HepG2 (cell line): ENCODE data around the gene RGS19. TPM values are rescaled to one million over a fixed set of nuclear protein-coding genes. Genes with fewer than 3 reads are reported as not detected.
A peak's percentile ranks its signal among the peaks of the same experiment; 100 is the strongest.

Experiments used
- MAZ ChIP-seq, 2 experiments: sonication (generic) in 1 of 2; formaldehyde crosslinking in 1 of 2; IDR thresholded peaks; 2 replicates each; pipeline versions ENCODE4 v1.5.0 to v1.6.1; 2012 to 2020; ENCODE audit warnings: low read depth in 2 of 2, mild to moderate bottlenecking in 2 of 2, borderline replicate concordance in 1 of 2, improper control_type of control experiment in 1 of 2, low read length in 1 of 2, missing genetic modification reagents in 1 of 2, moderate library complexity in 1 of 2
- RBM39 ChIP-seq: fragments of 200-400 bp; formaldehyde crosslinking; IDR thresholded peaks from one replicate; pipeline ENCODE4 v1.6.1; 2018; ENCODE audit warnings: antibody characterized with exemption, mild to moderate bottlenecking, low read depth, low read length; ENCODE audit not compliant: poor library complexity, severe bottlenecking
- SUZ12 ChIP-seq: fragments of 150-350 bp; IDR thresholded peaks from 2 replicates; pipeline ENCODE4 v1.6.1; 2014; ENCODE audit warnings: low read depth, low read length
- ZFP1 ChIP-seq: IDR thresholded peaks from 2 replicates; pipeline ENCODE4 v1.6.1; 2016
- ZNF138 ChIP-seq: sonication (generic); formaldehyde crosslinking; IDR thresholded peaks from 2 replicates; pipeline ENCODE4 v1.5.0; 2020; ENCODE audit warnings: mild to moderate bottlenecking, low read depth, missing genetic modification reagents
- ZNF143 ChIP-seq: sonication (generic); formaldehyde crosslinking; IDR thresholded peaks from 2 replicates; pipeline ENCODE4 v1.4.0; 2020; ENCODE audit warnings: missing genetic modification reagents
- ZNF556 ChIP-seq: sonication (generic); formaldehyde crosslinking; IDR thresholded peaks from 2 replicates; pipeline ENCODE4 v1.4.0; 2020; ENCODE audit warnings: mild to moderate bottlenecking, missing genetic modification reagents, borderline replicate concordance
- ZNF709 ChIP-seq: sonication (generic); formaldehyde crosslinking; IDR thresholded peaks from 2 replicates; pipeline ENCODE4 v1.5.0; 2020; ENCODE audit warnings: mild to moderate bottlenecking, missing genetic modification reagents
- polyA plus RNA-seq, 8 experiments: library from polyadenylated mRNA; depleted of rRNA in 3 of 8; stranded (reverse) in 7 of 8; unstranded in 1 of 8; fragments of >200 nt; fragmentation: Illumina TruSeq in 4 of 8; extraction: Trizol in 4 of 8; gene quantifications; 2 replicates each; pipeline versions ENCODE4 v1.2.1 to v1.2.3, GENCODE V29; 2011 to 2016; ENCODE audit warnings: low read depth in 4 of 8, missing spikeins in 1 of 8, mixed read lengths in 1 of 8; ENCODE audit not compliant: insufficient read depth in 1 of 8
- total RNA-seq, 5 experiments: library from RNA; depleted of rRNA; stranded (reverse); fragments of >200 nt; fragmentation: Illumina TruSeq; extraction: Trizol; gene quantifications; 2 replicates each; pipeline ENCODE4 v1.2.3, GENCODE V29; 2016; ENCODE audit warnings: low read depth in 1 of 5
- TF ChIP-seq, protein P1 (sequence below): sonication (generic); formaldehyde crosslinking; IDR thresholded peaks from 2 replicates; pipeline ENCODE4 v1.4.0; 2020; ENCODE audit warnings: missing genetic modification reagents
- TF ChIP-seq, protein P2 (sequence below), 2 experiments: sonication (generic) in 1 of 2; formaldehyde crosslinking in 1 of 2; IDR thresholded peaks; 2 replicates each; pipeline versions ENCODE4 v1.4.0 to v1.6.1; 2016 to 2020; ENCODE audit warnings: borderline replicate concordance in 1 of 2, low read depth in 1 of 2, mild to moderate bottlenecking in 1 of 2, missing genetic modification reagents in 1 of 2
- TF ChIP-seq, protein P3 (sequence below): IDR thresholded peaks from 2 replicates; pipeline ENCODE4 v1.6.1; 2016; ENCODE audit warnings: low read depth, borderline replicate concordance
- TF ChIP-seq, protein P4 (sequence below): sonication (generic); formaldehyde crosslinking; IDR thresholded peaks from 2 replicates; pipeline ENCODE4 v1.9.0; 2021; ENCODE audit warnings: mild to moderate bottlenecking, missing genetic modification reagents

Gene RGS19
- total and polyA plus RNA-seq, 2 of the 13 experiments (the other 11 are each of a cell fraction or from before 2014, with no cell fraction given) = 10.7 to 11.9 TPM

DNA sequence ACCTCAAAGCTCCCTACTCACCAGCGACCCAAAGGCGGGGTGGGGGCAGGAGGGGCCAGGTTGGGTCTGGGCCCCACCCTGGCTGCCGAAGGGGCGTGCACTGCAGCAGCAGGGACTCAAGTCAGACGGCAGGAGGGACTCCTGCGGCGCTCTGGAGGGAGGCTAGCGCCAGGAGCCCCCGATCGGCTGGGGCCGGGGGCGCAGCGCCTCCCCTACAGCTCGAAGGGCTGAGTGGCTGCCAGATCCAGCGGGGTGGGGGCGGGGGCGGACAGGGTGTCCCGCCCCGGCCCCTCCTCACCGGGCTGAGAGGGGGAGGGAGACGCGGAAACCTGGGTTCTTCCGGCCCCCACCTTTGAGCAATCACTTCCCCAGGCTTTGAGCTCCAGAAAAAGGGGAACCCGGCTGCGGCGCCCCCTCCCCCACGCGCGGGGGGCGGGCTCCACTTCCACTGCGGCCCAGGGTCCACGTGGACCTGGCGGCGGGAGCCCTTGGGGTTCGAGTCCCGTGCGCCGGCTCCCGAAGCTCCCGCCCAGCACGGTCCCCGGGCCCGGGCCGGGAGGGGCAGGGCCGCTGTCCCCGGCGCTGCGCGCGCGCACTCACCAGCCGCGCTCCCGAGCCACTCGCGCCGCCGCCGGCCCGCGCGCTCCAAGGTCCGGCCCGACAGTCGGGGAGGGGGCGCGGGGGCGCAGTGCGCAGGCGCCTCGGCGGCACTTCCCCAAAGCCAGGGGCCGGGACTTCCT lies at the start of gene RGS19 (continued):
- TF ChIP-seq ZNF138 (CRISPR knock-in tag) (no peak; the same call in 1 of the 2 replicates), MAZ (IDR thresholded peaks at IDR 0.05; ENCODE audit: borderline replicate concordance, low read depth, low read length) (peak; percentile 32), MAZ (CRISPR knock-in tag; IDR thresholded peaks at IDR 0.05; ENCODE audit: low read depth) (peak; percentile 55), RBM39 (peak; percentile 40), ZNF143 (no peak), SUZ12 (no peak), ZNF709 (CRISPR knock-in tag) (0 out of 2 replicates have a peak, but pooled peaks have one; percentile 49), ZFP1 (CRISPR knock-in tag) (no peak), ZNF556 (CRISPR knock-in tag) (no peak)
- TF ChIP-seq, protein P1, sequence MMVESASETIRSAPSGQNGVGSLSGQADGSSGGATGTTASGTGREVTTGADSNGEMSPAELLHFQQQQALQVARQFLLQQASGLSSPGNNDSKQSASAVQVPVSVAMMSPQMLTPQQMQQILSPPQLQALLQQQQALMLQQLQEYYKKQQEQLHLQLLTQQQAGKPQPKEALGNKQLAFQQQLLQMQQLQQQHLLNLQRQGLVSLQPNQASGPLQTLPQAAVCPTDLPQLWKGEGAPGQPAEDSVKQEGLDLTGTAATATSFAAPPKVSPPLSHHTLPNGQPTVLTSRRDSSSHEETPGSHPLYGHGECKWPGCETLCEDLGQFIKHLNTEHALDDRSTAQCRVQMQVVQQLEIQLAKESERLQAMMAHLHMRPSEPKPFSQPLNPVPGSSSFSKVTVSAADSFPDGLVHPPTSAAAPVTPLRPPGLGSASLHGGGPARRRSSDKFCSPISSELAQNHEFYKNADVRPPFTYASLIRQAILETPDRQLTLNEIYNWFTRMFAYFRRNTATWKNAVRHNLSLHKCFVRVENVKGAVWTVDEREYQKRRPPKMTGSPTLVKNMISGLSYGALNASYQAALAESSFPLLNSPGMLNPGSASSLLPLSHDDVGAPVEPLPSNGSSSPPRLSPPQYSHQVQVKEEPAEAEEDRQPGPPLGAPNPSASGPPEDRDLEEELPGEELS (CRISPR knock-in tag) = no peak
- TF ChIP-seq, protein P2, sequence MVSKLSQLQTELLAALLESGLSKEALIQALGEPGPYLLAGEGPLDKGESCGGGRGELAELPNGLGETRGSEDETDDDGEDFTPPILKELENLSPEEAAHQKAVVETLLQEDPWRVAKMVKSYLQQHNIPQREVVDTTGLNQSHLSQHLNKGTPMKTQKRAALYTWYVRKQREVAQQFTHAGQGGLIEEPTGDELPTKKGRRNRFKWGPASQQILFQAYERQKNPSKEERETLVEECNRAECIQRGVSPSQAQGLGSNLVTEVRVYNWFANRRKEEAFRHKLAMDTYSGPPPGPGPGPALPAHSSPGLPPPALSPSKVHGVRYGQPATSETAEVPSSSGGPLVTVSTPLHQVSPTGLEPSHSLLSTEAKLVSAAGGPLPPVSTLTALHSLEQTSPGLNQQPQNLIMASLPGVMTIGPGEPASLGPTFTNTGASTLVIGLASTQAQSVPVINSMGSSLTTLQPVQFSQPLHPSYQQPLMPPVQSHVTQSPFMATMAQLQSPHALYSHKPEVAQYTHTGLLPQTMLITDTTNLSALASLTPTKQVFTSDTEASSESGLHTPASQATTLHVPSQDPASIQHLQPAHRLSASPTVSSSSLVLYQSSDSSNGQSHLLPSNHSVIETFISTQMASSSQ (IDR thresholded peaks at IDR 0.05; ENCODE audit: low read depth) = no peak
- TF ChIP-seq, protein P2 (CRISPR knock-in tag; IDR thresholded peaks at IDR 0.05; ENCODE audit: borderline replicate concordance) = no peak
- TF ChIP-seq, protein P3, sequence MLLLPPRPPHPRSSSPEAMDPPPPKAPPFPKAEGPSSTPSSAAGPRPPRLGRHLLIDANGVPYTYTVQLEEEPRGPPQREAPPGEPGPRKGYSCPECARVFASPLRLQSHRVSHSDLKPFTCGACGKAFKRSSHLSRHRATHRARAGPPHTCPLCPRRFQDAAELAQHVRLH = 0 out of 2 replicates have a peak, but pooled peaks have one; percentile 26
- TF ChIP-seq, protein P4, sequence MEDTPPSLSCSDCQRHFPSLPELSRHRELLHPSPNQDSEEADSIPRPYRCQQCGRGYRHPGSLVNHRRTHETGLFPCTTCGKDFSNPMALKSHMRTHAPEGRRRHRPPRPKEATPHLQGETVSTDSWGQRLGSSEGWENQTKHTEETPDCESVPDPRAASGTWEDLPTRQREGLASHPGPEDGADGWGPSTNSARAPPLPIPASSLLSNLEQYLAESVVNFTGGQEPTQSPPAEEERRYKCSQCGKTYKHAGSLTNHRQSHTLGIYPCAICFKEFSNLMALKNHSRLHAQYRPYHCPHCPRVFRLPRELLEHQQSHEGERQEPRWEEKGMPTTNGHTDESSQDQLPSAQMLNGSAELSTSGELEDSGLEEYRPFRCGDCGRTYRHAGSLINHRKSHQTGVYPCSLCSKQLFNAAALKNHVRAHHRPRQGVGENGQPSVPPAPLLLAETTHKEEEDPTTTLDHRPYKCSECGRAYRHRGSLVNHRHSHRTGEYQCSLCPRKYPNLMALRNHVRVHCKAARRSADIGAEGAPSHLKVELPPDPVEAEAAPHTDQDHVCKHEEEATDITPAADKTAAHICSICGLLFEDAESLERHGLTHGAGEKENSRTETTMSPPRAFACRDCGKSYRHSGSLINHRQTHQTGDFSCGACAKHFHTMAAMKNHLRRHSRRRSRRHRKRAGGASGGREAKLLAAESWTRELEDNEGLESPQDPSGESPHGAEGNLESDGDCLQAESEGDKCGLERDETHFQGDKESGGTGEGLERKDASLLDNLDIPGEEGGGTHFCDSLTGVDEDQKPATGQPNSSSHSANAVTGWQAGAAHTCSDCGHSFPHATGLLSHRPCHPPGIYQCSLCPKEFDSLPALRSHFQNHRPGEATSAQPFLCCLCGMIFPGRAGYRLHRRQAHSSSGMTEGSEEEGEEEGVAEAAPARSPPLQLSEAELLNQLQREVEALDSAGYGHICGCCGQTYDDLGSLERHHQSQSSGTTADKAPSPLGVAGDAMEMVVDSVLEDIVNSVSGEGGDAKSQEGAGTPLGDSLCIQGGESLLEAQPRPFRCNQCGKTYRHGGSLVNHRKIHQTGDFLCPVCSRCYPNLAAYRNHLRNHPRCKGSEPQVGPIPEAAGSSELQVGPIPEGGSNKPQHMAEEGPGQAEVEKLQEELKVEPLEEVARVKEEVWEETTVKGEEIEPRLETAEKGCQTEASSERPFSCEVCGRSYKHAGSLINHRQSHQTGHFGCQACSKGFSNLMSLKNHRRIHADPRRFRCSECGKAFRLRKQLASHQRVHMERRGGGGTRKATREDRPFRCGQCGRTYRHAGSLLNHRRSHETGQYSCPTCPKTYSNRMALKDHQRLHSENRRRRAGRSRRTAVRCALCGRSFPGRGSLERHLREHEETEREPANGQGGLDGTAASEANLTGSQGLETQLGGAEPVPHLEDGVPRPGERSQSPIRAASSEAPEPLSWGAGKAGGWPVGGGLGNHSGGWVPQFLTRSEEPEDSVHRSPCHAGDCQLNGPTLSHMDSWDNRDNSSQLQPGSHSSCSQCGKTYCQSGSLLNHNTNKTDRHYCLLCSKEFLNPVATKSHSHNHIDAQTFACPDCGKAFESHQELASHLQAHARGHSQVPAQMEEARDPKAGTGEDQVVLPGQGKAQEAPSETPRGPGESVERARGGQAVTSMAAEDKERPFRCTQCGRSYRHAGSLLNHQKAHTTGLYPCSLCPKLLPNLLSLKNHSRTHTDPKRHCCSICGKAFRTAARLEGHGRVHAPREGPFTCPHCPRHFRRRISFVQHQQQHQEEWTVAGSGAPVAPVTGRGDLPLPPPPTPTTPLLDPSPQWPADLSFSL (CRISPR knock-in tag) = no peak
